ENCODE results near the gene PHRF1.

DNA sequence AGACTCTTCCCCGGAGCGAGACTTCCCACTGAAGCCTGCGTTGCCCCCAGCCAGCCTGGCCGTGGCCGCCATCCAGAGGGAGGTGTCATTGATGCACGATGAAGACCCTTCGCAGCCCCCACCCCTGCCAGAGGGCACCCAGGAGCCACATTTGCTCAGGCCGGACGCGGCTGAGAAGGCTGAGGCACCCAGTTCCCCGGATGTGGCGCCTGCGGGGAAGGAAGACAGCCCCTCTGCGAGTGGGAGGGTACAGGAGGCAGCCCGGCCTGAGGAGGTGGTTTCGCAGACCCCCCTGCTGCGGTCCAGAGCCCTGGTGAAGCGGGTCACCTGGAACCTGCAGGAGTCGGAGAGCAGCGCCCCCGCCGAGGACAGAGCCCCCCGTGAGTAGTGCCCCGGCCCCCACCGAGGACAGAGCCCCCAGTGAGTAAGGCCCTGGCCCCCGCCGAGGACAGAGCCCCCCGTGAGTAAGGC, 33.1 kb downstream of the PHRF1 start:
- TF ChIP-seq, protein P1, sequence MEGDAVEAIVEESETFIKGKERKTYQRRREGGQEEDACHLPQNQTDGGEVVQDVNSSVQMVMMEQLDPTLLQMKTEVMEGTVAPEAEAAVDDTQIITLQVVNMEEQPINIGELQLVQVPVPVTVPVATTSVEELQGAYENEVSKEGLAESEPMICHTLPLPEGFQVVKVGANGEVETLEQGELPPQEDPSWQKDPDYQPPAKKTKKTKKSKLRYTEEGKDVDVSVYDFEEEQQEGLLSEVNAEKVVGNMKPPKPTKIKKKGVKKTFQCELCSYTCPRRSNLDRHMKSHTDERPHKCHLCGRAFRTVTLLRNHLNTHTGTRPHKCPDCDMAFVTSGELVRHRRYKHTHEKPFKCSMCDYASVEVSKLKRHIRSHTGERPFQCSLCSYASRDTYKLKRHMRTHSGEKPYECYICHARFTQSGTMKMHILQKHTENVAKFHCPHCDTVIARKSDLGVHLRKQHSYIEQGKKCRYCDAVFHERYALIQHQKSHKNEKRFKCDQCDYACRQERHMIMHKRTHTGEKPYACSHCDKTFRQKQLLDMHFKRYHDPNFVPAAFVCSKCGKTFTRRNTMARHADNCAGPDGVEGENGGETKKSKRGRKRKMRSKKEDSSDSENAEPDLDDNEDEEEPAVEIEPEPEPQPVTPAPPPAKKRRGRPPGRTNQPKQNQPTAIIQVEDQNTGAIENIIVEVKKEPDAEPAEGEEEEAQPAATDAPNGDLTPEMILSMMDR (IDR thresholded peaks at IDR 0.05; ENCODE audit: poor library complexity) = no peak
- no peak for TF ChIP-seq EZH2 (IDR thresholded peaks at IDR 0.05; ENCODE audit: borderline replicate concordance)
- no peak for TF ChIP-seq EZH2phosphoT487 (IDR thresholded peaks at IDR 0.05; ENCODE audit: low read depth, severe bottlenecking, unreplicated experiment)

Measured in hepatocyte (in vitro differentiated cells).